HT1080 (cell line): ENCODE measurements around the gene ESR2. TPM values are rescaled to one million over a fixed set of nuclear protein-coding genes. Genes with fewer than 3 reads are reported as not detected.
"Not testable (repeated sequence)": the region's sequence is repeated elsewhere in the genome, so short reads cannot be mapped to it uniquely, and the experiment has no call there.

Experiments
- DNase-seq: peaks from one replicate; pipeline ENCODE4 v3.0.0-alpha.2; 2015; ENCODE audit warnings: low read depth
- polyA plus RNA-seq, 2 experiments: library from polyadenylated mRNA; depleted of rRNA; stranded (reverse); fragments of >200 nt; gene quantifications; 2 replicates each; pipeline ENCODE4 v1.2.3, GENCODE V29; 2015
- total RNA-seq: library from RNA; depleted of rRNA; stranded (reverse); fragments of >200 nt; shearing (Covaris generic); gene quantifications from 2 replicates; pipeline ENCODE4 v1.2.3, GENCODE V29; 2014; rRNA removed

Gene ESR2
- 0.10 TPM in 1 of 2 replicates, not detected in the other for total RNA-seq
- 0.03 TPM in 2 replicates for polyA plus RNA-seq (2015; cell fraction: cytosol; rRNA removed)
- polyA plus RNA-seq (2015; cell fraction: nucleus; rRNA removed), result 0.08 TPM in 1 of 2 replicates, not detected in the other

DNA sequence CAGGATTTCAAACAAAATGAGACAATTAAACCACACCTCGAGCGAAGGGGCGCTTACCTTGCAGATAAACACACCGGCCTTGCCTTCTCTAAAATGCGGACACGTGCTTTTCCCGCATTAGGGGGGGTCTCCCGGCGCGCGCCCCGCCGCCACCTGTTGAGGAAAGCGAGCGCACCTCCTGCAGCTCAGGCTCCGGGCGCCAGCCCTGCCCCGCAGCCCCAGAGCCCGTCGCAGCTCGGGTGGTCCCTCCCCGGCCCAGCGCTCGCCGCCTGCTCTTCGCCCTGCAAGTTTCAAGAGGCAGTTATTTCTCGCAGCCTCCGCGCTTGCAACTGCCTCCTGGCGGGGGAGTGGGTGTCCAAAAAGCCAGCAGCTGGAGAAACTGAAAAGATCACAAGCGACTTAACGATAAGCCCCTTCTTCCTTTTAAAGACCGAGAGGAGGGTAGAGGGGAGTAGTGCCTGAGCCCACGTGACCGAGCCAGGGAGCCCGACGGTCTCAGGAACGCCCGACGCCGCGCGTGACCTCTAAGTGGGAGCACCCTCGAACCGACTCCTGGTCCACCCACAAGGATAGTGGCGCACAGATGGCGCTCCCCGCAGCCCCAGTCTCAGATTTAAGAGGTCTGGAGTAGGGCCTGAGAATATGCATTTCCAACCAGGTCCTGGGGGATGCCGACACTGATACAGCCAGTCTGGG, at the start of gene ESR2:
ESR2 (minus strand) TSS at position 396 of the 696 bp plus-strand sequence. CDS start 11,386 bp downstream, outside the sequence.
- DNase-seq, result no peak

DNA sequence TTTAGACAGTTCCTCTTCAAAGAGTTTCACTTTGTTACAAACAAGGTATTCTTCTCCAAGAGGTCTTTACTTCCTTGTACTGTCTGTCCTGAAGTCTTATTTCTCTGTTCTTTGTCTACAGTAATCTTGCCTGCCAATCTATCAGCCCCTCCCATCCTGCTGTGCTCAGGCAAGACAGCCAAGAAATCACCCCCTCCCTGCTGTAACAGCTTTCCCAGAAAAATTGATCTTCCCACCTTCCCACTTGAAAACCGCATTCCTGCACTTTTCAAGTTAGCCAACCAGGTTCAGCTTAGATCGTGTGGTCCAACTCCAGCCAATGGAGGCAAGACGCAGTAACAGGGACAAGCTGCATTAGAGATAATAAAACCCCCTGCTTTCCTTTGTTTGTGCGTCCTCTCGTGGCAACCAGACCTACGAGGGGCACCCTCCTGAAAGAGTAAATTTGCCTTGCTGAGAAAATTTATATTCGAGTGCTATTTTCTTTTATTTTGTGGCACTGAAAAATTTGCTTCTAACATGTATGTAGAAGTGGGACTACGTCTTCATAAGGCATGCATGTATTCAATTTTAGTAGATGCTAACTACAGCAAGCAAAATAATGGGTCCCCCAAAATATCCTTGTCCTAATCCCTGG, 46.5 kb upstream of the ESR2 start:
- no peak for DNase-seq

DNA sequence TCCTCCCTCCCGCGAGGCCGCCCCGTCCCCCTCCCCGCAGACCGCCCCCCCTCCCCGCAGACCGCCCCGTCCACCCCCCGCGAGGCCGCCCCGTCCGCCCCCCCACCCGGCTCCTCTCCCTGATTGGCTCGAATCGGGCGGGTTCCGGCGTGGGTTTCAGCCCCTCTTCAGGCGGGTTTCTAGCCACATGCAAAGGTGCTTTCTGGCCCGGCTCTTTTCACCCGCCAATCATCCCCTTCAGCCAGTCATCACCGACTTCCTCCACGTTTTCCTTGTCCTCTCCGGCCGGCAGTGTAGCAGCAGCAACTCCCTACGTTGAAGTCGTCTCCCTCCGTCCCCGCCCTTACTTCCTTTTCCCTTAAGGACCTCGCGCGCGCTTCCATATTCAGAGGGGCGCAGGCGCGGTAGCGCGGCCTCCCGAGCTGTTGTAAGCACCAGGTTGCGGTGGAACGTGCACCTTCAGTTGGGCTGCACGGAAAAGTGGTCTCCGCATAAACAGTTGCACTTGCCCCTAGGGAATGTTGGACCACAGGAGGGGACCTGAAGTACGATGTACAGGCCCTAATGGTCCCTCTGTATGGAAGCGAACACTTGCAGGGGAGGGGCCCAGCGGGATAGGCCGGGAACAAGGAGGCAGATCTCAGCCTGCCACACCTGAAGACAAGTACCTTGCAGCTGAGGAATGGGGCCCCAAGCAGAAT, 44.6 kb upstream of the ESR2 start:
- DNase-seq, result peak; percentile 99

DNA sequence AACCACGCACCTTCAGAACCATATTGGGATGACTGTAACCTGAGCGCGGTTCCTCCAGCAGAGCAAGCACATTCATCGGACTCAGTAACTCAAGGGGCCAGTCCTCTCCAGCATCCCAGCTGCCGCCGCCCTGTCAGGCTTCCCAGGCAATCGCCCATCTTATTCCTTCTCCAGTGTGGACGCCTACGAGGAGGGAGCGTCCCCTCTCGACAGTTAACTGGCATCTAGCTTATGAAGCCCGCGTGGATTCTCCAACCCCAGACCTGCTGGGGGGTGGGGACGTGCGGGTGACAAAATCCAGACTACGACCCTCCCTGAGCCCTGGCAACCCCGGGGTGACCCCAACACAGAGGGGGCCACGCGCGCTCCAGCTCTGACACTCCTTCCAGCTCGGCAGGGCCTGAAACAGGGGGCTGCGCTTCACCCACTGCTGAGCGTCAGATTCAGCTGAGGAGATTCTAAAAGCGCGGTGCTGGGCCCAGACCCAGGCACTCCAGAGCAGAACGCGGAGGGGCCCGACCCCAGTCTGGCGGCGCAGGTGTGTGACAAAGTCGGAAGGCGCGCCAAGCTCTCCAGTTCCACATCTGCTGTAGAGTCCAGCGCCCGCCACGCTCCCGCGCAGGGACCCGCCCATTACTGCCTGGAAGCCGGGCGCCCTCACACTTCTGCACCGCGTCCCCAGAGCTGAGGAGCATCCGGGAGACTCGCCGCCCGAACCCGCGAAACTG, 43.9 kb upstream of the ESR2 start:
- peak; percentile 69 for DNase-seq

DNA sequence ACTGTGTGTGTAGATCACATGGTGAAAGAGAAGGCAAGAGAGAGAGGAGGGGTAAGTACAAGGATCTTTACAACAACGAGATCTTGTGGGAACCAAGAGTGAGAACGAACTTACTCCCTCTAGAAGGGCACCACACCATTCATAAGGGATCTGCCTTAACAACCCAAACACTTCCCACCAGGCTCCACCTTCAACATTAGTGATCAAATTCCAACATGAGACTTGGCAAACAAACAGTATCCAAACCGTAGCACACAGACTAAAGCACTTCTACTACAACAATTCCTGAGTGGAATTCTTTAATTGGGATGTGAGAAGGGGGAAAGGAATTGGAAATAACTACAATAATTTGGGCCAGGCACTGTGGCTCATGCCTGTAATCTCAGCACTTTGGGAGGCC, 35.0 kb upstream of the ESR2 start:
- DNase-seq, result no peak

DNA sequence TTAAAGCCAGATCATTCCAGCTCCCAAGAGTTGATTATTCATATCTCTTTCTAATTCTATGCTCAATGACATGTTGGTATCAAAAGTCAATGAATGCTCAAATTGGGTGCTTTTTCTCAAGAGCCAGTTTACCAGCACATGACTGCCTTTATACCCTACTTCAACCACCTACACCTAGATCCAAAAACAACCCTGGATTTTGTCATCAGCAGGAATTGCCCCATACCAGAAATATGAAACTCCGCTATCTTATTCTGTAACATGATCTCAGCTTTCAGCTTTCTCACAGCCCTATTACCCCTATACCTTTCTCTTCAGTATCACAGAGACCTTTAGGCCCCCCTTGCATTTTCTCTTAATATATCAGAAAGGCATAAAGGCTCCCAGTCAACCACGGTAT, 32.3 kb upstream of the ESR2 start:
- DNase-seq, result no peak

DNA sequence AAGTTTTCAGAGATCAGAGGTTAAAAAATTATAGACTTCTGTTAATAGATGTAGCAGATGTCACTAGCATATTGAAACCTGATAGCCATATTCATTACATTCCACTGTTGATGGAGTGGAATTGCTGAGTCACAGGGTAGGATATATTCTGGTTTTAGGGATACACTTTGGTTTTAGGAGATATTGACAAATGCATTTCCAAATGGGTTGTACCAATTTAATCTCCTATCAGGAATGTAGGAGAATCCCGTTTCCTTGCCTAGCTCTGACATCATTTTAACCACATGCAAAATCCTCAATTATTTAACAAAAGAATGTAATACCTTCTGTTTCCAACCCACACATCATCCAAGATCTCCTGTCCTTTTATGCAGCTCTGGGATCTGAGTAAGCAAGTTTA, 30.7 kb upstream of the ESR2 start:
- DNase-seq, result peak; percentile 42

DNA sequence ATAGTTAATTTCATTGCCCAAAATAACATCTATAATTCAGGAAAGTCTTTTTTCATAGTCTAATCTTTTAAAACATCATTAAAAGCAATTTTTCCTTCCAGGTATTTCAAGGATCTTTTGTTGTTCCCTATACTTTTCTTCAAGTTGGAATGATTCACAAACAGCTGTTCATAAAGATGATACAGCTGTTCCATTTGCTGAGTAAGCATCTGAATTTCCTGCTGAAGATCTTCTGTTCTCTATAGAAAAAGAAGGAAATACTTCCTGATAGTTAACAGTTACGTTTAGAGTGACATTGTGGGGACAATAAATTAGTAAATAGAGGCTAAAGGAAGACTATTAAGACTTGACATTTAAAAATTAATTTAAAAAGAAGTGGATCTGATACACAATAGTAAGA, 30.3 kb upstream of the ESR2 start:
- peak; percentile 33 for DNase-seq

DNA sequence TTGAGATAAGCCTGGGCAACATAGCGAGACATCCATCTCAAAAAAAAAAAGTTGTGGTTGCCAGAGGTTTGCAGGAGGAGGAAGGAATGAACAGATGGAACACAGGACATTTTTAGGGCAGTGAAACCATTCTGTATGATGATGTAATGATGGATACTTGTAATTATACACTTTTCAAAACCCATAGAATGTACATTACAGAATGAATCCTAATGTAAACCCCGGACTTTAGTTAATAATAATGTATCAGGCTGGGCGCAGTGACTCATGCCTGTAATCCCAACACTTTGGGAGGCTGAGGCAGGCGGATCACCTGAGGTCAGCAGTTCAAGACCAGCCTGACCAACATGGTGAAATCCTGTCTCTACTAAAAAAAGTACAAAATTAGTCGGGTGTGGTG, 26.2 kb upstream of the ESR2 start:
- DNase-seq, result not testable (repeated sequence)

DNA sequence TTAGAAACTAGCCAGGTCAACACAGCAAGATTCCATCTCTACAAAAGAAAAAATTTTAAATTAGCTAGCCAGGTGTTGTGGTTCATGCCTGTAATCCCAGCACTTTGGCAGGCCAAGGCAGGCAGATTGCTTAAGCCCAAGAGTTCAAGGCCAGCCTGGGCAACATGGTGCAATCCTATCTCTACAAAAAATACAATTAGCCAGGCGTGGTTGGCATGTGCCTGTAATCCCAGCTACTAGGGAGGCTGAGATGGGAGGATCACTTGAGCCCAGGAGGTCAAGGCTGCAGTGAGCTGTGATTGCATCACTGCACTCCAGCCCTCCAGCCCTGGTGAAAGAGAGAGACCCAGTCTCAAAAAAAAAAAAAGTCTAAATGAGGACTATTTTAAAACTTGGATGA, 24.5 kb upstream of the ESR2 start:
- DNase-seq, result not testable (repeated sequence)

DNA sequence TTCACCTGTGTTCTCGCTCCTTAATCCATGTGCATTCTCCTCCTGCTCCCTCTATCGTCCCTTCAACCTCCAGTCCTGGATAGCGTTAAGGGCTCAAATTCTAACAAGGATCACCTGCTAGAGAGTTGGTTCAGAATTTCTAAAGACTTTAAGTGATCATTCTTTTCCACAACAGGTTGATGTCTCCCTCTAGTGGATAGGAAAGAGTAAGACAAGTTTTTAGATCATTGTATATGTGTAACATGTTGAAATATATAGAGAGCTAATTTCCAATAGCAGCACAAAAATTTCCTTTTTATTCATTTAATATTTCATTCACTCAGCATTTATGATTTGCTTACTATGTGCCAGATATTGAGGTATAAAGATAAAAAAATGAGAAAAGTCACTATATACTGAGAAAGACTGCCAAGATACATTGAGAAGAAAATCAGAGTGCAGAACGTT, 9.3 kb upstream of the ESR2 start:
- DNase-seq, result peak; percentile 56

DNA sequence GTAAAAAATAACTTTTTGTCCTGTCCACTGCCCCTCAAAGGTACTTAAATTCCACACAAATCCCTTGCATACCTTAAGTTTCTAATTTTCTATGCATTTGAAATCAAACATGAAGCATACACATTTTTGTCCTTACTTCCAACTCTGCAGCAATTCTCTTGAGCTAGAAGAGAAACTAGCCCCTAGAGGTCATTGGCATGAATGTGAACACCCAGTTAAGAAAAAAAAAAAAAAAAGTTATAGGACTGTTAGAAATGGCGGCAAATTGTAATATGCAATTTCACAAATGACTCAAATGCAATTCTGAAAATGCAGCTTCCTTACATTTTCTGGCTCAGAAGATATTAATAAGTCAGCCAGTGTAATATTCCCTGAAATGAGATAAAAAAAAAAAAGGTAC, 4.6 kb upstream of the ESR2 start:
- no peak for DNase-seq

DNA sequence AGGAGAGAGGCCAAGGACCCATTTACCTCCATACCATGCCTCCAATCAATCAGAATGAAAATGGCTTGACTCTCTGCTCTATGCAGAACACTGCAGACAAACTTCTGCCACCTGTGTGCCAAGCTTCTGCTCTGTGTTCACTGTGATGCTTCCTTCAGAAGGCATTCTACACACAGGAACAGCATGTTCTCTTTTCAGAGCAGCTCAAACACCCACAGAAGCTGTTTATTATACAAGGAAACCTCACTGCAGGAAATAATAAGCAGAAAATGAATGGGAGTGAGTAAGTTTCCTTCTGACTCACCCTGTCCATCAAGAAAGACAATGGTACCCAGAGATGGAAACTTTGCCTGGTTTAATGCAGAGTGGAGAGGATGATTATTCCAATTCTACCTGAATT, 2.4 kb upstream of the ESR2 start:
- DNase-seq, result peak; percentile 61

DNA sequence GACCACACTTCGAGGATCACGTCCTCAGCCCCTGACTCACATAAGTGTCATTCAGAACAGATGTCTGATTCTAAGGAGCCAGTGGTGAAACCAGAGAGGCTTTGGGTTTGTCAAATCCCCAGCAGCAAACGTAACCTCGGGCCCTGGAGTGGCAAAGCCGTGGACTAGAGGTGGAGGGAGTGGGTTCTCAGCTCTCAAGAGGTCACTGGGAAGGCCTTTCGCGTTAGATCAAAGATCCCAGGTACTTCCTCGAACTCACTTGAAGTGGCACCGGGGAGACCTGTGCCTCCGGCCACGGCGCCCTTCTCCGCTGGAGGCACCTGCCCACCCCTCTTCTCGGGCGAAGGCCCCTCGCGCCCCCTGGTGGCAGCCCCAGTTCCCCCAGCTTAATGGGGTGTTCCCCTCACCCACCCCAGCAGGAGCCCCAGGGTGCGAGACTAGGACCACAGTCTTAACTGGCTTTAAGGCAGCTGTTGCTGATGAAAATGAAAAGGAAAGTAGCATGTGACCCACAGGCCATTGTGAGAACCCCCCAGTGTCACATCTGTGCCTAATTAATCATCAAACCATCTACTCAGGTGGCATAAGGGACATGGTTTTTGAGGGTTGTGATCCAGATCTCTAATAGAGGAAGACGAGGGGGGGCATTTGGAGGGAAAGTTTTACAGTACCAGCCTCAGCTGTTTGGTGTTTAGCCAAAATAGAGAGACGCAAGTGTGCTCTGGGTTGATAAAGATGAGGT, 672 bp upstream of the ESR2 start:
- no peak for DNase-seq

DNA sequence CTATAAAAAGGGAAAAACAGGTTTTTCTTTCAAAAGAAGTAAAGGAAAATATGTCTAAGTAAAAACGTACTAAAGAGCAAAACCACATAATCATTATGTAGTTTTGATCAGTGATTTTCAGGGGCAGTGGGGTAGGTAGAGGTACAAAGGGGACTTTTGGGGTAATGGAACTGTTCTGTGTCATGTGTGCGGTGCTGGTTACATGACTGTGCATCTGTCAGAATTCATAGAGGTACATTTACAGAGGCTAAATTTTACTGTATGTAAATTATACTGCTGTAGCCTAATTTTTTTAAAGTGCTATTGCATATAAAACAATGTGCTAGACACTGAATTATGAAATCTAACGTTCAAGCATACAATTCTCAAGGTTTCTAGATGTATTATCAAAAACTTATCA, 2.0 kb downstream of the ESR2 start:
- DNase-seq, result no peak

DNA sequence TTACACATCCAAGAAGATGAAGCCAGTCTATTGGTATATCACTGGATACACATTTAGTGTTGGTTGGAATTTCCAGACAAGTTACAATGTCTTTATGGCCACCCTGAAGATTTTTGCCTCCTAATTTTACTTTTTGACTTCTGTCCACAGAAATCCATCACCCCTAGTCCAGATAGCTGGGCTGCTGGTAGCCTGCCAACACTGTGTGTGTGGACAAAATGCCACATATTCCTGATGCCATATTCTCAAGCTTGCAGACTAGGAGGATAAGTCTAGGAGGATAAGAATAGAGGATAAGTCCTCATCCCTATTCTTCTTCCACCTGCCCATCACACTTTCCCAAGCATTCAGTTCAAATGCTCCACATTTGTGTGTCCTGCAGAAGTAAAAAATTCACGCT, 4.6 kb downstream of the ESR2 start:
- DNase-seq, result no peak

DNA sequence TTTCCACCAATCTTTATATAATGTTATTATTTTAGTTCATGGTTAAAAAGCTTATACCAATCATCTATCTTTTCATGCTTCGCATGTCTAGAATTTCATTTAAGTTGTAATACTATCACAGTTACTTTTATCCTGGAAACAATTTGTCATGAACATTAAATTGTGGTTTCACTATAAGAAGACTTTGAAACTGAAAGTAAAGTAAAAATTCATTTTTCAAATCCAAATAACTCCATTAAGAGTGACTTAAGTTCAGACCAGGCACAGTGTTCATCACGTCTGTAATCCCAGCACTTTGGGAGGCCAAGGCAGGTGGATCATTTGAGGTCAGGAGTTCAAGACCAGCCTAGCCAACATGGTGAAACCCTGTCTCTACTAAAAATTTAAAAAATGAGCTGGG, 12.4 kb downstream of the ESR2 start:
- DNase-seq, result no peak

DNA sequence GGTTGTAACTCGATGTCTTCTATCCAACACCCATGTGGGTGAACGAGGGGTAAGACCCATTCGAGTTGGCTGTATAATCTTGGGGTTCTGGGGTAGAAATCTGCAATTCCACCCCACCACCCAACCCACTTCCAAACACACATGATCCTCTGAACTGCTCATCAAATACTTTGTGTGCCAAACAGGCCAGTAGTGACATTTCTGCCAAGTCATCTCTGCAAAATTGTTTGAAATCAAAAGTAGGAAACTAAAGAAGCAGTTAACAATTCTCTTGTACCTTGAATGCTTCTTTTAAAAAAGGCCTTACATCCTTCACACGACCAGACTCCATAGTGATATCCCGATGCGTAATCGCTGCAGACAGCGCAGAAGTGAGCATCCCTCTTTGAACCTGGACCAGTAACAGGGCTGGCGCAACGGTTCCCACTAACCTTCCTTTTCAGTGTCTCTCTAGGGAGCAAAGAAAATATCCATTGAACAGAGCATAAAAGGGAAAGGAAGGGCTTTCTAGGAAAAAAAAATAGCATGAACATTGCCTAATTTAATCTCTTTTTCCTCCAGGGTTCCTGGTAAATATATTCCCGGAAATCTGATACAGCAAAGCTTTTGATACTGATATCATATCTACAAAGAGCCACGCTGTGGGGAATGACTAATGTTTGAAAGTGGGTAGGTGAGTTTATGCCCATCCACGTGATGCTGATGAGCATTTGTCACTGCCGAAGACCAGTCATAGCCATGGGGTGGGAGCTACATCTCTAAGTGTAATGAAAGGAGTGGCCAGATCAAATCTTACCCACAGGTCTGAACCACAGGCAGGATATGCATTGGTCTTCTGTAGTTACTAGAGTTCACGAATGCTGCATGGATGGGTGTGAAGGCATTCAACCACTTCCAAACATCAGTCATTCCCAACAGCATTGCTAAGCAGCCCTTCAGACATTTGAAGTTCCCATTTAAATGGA, 14.2 kb downstream of the ESR2 start:
- DNase-seq, result peak; percentile 89

DNA sequence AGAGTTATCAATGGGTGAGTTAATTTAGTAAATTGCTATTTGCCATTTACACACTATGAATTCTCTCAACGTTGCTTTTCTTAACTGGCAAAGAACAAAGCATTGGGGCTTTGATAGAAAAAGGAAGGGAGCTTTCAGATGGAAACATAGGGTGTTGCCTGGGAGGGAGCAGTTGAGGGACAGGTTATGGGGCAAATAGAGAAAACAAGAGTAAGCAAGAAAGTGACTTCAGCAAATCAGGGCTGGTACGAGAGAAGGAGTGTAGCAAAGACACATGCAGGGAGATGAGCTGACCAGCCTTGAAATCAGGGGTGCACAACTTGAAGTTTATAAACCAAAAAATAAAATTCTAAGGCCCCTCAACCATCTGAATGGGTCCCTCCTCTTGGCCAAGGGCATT, 15.7 kb downstream of the ESR2 start:
- DNase-seq, result no peak

DNA sequence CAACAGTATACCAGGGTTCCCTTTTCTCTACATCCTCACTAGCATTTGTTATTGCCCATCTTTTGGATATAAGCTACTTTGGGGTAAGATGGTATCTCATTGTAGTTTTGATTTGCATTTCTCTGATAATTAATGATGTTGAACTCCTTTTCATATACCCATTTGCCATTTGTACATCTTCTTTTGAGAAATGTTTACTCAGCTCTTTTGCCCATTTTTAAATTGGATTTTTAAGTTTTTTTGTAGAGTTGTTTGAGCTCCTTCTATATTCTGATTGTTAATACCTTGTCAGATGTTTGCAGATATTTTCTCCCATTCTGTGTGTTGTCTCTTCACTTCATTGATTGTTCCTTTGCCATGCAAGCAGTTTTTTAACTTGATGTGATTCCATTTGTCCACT, 22.2 kb downstream of the ESR2 start:
- no peak for DNase-seq
